Activated naive CD8-positive, alpha-beta T cell treated with anti-CD3 and anti-CD28 coated beads, Interleukin-2, amount 50 U/mL, for 16 hours (primary cell): ENCODE measurements around the gene TFF1.

ENCODE experiments used
- DNase-seq: peaks from one replicate; pipeline ENCODE4 v3.0.0-alpha.2; 2020; ENCODE audit warnings: low read depth, low spot score

Gene TFF1

DNA sequence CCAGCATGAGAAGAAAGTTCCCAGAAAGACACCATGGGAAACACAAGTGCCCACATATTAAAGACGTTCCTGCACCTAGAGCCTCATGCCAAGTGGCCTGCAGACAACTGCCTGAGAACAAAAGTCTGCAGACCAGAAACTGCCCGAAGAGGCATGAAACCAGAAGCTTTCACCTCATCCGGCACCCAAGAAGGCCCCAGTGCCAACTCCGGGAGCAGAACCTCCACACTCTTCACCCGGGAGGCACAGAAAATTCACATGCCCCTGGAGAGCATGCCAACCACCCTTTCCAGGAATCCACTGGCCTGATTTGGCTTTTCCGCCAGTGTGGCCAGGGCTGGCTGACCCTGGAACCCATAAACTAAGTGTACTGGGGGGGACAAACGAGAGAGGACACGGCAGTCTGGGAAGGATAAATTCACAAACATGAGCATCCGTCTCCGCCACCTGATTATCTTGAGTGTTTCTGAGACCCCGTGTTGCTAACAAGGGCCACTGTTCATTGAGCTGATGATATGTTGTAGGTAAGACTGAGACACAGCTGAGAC lies 22.3 kb downstream of the TFF1 start:
- no peak for DNase-seq

- no peak for DNase-seq
These were observed 22.8 kb downstream of the TFF1 start for GRCh38 chr21:42343556-42343955.

DNA sequence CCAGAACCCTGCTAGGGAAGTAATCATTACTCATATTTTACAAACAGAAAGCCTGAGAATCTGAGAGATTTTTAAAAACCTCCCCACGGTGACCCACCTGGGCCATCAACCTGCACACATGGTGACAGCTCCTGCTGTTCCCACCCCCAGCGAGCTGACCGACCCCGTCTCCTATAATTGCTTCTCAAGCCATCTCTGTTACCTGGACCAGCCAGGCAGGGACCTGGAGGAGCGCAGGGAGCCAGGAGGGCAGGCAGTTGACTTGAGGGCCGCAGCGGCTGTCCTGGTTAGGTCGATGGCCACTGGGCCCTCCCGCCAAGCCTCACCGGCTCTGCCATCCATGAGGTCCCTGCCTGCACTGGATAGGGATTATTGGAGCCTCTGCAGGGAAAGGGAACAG lies 23.2 kb downstream of the TFF1 start:
- DNase-seq = no peak

DNA sequence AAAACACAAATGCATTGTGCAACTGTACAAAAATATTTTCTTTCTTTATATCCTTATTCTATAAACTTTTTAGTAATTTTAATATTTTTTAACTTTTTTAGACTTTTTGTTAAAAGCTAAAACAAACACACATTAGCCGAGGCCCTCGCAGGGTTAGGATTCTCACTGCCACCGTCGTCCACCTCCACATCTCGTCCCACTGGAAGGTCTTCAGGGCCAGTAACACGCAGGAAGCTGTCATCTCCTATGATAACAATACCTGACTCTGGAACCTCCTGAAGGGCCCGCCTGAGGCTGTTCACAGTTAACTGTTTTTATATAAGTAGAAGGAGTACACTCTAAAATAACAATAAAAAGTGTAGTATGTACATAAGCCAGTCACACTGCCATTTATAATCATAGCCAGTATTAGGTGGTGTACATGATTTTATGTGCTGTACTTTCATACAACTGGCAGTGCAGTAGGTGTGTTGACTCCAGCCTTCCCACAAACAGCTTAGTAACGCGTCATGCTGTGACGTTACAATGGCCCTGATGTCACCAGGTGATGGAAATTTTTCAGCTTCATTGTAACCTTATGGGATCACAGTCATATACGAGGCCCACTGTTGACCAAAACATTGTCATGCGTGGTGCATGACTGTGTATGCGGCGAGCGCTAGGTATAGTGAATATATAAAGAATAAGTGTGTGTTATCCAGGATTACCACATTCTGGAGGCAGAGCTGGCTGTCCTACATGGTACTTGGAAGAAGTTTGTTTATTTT lies 24.4 kb downstream of the TFF1 start:
- DNase-seq = no peak

DNA sequence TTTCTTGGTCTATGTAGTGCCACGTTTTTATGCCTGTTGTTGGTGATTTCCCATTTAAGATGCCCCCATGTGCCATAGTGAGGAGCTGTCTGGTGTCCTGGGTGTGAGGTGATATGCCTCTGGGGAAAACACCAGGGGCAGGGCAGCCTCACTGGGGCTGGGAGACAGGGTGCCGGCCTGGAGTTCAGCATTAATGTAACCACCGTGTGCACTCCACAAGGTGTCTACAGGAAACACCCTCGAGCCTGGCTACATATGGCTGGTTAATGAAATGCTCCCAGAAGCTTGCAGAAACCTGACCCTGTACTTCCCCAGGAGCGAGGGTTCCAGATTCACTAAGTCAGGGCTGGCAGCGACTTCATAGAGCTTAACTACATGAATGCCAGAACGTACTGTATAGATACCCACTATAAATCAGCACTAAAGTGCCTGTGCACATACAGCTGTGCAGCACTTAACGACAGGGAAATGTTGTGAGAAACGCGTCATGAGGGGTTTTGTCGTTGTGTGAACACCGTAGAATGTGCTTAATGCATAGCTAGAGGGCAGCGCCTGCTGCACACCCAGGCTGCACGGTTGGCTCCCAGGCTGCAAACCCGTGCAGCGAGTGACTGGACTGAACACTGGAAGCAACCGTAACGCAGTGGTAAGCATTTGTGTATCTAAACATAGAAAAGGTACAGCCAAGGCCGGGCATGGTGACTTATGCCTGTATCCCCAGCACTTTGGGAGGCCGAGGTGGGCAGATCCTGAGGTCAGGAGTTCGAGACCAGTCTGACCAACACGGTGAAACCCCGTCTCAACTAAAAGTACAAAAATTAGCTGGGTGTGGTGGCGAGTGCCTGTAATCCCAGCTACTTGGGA lies 25.9 kb downstream of the TFF1 start:
- DNase-seq = no peak

DNA sequence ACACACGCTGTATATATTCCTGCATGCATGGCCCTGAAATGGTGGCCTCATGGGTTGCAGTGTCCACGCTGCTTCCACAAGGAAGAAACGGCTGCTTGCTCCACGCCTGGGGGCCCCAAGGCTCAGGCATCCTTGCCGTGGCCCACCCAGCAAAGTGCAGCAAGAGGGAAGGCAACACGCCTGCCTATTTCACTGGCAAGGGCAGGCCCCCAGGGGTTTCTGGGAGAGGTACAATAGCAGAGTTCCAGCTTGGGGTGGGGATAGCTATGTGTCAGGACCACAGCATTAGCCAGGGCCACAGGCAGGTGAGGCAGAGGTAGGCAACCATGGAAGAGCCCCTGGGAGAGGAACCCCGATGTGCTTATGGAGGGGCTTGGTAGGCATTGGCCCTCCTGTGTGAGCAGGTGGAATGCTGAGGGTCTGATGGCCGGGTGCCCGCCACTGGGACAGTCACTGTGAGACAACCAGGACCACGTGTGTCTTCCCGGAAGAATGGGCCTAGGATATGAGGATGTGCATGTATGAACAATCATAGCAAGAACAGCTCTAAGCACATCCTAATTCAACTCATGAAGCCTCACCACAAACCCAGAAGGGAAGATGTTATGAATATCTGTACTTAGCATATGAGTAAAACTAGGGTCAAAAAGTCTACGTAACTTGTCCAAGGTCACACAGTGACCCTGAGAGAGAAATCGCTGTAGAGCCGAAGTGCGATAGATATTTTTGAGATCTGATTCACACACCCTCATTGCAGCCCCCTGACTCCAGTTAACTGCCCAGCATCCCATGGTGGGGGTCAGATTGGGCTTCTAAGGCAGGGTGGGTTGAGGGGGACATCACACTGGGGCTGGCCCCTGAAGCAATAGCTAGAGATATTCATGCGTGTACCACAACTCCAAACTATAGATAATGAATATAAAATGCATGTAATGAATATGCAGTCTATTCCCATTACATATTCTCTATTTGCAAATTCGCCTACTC lies 27.3 kb downstream of the TFF1 start:
- no peak for DNase-seq

DNA sequence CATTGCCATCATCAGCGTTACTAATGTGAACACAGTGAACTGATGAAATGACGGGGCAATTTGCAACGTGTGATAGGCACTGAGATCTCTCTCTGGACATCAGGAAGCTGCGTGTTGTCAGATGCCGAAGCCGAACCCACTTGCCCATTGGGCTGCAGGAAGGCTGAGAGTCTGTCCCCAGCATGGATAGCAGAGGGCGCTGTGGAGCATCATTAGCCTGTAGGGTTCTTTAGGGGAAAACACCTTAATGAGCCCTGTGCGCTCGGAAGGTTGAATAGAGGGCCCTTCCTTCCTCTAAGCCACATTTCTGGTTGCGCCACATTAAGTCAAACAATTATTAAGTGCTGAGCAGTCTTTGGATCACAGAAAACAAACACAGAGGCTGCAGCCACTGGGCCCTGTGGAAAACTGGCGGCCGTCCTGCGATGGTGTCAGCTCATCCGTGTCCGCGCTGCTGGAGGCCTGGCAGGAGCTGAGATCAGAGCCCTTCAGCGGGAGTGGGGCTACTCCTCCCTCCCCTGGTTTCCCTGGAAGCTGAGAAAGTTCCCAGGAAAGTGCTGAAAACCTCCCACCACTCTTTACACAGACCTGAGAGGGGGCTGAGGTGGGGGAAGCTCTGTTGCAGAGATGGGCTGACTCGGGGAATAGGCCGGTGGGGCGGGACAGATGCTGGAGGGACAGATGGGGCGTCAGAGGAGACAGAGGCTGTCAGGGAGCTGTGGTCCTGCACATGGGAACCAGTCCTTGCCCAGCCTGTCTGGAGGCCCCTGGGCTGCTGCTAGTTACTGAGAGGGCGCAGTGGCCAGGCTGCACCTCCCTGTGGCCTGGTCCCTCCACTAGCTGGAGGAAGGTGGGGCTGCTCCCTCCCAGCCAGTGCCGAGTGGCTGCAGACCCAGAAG lies 28.3 kb downstream of the TFF1 start:
- DNase-seq = peak; percentile 75

GRCh38 chr21:42337276-42337675 lies 29.1 kb downstream of the TFF1 start:
- no peak for DNase-seq

GRCh38 chr21:42336054-42336453 lies 30.3 kb downstream of the TFF1 start:
- no peak for DNase-seq

GRCh38 chr21:42332557-42333317 lies 33.6 kb downstream of the TFF1 start:
- DNase-seq = no peak

GRCh38 chr21:42331660-42332059 lies 34.7 kb downstream of the TFF1 start:
- DNase-seq = no peak

DNA sequence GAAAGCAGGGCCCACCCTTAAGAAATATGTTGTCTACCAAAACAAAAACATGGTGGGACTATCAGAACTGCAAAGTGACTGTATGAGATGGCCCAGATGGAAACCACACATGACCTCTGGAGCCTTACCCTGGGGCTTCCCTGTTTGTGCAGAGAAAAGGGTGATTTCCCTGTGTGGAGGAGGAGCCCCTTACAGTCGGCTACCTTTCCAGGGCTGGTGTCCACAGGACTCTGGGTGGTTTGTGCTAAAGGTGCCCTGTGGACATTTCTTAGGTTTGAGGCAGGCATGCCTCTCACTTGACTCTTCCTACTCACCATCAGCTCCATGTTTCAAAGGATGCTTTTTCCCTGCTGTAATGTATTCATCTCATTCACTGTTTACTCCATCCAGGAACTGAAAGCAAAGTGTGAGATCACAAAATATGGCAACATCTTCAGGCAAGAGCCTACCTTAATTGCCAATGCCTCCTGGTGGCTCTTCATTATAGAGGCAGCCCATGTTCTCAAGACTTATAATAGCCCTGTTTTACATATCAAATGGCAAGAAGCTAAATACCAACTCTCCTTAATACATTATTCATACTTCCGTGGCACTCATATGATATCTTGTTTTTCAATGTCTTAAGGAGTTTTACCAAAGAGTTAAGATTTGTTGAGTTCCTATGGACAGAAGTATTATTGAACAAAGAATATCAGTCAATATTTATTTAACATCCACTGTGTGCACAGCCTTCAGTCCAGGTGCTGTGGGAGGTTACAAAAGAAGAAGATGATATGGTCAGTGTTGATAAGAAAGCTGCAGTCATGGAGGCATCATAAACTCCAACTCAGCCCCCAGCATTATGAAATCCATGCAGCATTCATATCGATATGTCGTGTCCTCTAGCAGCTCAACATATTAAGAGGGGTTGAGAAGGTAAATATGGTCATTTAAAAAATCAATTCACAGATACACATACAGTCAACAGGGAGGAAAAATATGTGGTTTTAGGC lies 35.7 kb downstream of the TFF1 start:
- DNase-seq = no peak

GRCh38 chr21:42324896-42325295 lies 41.4 kb downstream of the TFF1 start:
- DNase-seq = no peak

GRCh38 chr21:42321845-42322244 lies 44.5 kb downstream of the TFF1 start:
- no peak for DNase-seq

- DNase-seq = no peak
These were observed 45.1 kb downstream of the TFF1 start for GRCh38 chr21:42321231-42321630.

DNA sequence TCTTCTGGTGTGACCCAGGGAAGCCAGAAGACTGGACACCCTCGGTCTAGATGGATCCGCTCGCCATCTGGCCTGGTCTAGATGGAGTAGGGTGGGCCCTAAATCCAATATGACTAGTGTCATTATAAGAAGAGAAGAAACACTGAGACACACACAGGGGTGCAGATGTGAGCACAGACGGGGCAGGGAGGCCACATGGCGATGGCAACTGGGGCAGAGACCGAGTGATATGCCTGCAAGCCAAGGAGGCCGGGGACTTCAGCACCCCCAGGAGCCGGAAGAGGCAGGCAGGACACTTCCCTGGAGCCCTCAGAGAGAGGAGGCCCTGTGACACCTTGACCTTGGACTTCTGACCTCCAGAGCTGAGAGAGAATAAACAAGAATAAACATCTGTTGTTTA lies 45.5 kb downstream of the TFF1 start:
- no peak for DNase-seq

DNA sequence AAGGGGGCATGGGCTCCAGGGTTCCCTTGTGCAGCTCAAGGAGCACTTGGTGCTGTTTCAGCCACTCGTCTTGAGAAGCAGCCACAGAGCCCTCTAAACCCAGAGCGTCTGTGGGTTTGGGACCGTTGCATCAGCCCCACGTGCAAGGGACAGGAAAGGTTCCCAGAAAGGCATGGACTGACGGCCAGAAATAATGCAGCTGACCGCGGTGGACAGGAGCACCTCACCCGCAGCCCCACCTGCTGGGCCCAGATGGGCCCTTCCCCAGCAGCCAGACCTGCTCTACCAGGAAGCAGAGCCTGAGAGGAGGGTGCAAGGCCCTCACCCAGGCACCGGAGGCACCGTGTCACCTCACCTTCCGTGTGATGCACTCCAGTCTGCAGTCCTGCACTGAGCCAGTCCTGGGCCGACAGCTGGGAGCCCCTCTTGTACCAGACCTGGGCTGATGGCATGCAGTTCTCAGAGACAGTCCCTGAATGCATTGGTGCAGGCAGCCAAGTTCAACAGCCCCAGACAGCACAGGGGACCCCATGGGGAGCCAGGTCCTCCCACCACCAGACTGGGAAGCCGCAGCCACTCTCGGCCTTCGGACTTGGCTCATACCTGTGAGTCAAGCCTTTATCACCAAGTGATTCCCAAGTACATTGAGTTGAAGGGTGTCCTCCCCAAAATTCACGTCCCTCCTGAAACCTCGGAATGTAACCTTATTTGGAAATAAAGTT lies 46.3 kb downstream of the TFF1 start:
- no peak for DNase-seq

DNA sequence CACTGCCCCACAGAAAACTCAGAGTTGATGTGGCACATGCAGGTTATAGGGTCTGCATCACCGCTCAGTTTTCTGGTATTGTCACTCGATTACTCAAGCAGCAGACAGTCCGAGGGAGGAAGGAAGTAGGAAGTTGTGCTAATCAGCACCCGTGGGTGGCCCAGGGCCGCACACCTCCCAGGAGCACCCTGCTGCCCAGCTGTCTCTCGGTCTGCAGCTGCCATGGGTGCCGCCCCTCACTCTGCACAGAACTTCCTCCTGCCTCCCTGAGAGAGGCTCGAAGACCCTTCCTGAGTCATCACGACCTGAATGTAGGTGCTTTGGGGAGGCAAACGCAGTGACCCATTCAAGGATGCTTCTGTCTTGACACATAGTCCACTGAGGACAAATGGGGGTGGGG lies 47.0 kb downstream of the TFF1 start:
- no peak for DNase-seq
